D721Med (cell line): ENCODE measurements around the gene ANK3.

Source experiments
- DNase-seq: peaks from one replicate; pipeline ENCODE4 v3.0.0; 2011; ENCODE audit warnings: low spot score; ENCODE audit not compliant: insufficient read length
- FAIRE-seq: peaks from 2 replicates; lab custom pipeline; 2011; peaks lifted over from hg19 to GRCh38; lab: Jason Lieb, UNC
- TF ChIP-seq, protein P1 (sequence below): IDR thresholded peaks from 2 replicates; pipeline ENCODE4 v1.5.1; 2012; ENCODE audit warnings: mild to moderate bottlenecking, control low read depth; ENCODE audit not compliant: insufficient read depth; ENCODE audit errors: missing control alignments

ANK3 gene

DNA sequence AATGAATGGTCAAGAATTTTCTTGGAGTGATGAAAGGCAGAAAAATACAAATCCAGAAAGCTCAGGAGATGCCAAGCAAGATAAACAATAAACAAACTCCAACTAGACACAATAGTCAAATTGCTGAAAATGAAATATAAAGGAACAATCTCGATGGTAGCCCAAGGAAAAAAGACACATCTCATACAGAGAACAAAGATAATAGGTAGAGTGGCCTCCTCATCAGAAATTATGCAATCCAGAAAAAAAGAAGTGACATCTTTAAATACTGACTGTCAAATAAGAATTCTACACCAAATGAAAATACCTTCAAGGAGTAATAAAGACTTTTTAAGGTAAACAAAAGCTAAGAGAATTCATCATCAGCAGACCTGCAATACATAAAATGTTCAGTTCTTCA lies 150.4 kb downstream of the ANK3 start:
- FAIRE-seq = no peak
- TF ChIP-seq, protein P1, sequence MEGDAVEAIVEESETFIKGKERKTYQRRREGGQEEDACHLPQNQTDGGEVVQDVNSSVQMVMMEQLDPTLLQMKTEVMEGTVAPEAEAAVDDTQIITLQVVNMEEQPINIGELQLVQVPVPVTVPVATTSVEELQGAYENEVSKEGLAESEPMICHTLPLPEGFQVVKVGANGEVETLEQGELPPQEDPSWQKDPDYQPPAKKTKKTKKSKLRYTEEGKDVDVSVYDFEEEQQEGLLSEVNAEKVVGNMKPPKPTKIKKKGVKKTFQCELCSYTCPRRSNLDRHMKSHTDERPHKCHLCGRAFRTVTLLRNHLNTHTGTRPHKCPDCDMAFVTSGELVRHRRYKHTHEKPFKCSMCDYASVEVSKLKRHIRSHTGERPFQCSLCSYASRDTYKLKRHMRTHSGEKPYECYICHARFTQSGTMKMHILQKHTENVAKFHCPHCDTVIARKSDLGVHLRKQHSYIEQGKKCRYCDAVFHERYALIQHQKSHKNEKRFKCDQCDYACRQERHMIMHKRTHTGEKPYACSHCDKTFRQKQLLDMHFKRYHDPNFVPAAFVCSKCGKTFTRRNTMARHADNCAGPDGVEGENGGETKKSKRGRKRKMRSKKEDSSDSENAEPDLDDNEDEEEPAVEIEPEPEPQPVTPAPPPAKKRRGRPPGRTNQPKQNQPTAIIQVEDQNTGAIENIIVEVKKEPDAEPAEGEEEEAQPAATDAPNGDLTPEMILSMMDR = no peak
- no peak for DNase-seq

DNA sequence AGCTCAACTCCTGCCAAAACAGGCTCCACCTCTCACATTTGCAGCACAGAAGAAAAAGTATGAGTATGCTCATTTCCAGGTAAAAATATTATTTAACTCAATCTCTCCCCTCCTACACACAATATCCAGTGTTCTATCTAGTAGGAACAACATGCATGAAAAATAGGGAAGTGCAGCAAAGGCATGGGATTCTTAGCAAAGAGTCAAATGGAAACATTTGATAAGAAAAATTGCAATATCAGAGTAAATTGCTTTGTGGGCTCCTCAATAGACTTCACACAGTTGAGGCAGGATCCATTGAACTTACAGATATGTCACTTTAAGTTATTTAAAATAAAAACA lies 150.9 kb downstream of the ANK3 start:
- no peak for FAIRE-seq
- TF ChIP-seq, protein P1 = no peak
- DNase-seq = no peak

DNA sequence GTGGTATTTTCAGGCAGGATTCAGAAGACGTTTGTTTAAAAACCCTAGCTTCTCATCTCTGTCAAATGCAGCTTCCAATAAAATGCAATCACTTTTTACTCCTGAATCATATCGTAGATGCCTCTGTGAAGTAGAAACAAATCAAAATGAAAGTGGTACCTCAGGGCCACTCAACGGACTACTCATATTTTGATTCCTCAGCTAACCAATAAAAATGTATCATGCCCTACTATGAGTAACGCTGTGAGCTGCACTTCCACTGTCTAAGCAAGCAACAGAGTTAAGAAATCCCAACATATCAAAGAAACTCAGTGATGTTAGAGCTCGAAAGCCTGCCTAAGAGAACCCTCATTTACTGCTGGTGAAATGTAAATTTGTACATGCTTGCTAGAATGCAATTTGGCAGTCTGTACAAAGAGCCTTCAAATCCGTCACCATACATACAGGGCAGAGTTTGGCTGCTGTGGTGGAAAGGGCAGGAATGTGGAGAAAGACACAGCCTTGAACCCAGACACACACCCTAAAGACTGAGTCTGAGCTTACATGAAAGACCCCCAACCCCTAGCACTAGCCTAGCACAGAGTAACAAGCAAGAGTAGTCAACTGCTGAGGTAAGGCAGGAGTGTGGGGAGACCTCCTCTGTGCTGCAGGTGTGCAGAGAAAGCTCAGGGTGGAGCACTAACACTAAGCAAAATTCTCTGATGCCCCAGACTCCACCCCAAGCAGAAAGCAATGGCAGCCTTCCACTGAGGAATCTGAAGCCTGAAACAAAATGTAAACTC lies 151.5 kb downstream of the ANK3 start:
- no peak for DNase-seq
- no peak for FAIRE-seq
- TF ChIP-seq, protein P1 = peak; percentile 38

- TF ChIP-seq, protein P1 = no peak
- FAIRE-seq (no peak), DNase-seq (no peak)
Observed at GRCh38 chr10:60236869-60237524, 152.7 kb downstream of the ANK3 start.

GRCh38 chr10:60235001-60235400 lies 154.7 kb downstream of the ANK3 start:
- TF ChIP-seq, protein P1 = no peak
- FAIRE-seq (no peak), DNase-seq (no peak)

GRCh38 chr10:60234551-60234950 lies 155.1 kb downstream of the ANK3 start:
- DNase-seq = no peak
- FAIRE-seq = no peak
- TF ChIP-seq, protein P1 = no peak

GRCh38 chr10:60230892-60231291 lies 158.8 kb downstream of the ANK3 start:
- TF ChIP-seq, protein P1 = no peak
- FAIRE-seq (no peak), DNase-seq (no peak)
